HCT116 (cell line): ENCODE results near the gene CDK18.

Experiments
- MAX ChIP-seq: IDR thresholded peaks from 2 replicates; pipeline ENCODE4 v1.6.1; 2012
- POLR2A ChIP-seq: IDR thresholded peaks from 2 replicates; pipeline ENCODE4 v1.7.0; 2011; ENCODE audit warnings: borderline replicate concordance; ENCODE audit not compliant: insufficient read depth, insufficient read length; ENCODE audit errors: extremely low read depth

GRCh38 chr1:205554026-205554811 lies 49.8 kb downstream of the CDK18 start:
- TF ChIP-seq MAX (no peak), POLR2A (no peak)
